Measurements from ENCODE around the gene RAB40C.

Gene RAB40C

GRCh38 chr16:633336-634050 lies 43.6 kb downstream of the RAB40C start:
- Histone ChIP-seq H4K12ac (ENCODE audit: low read depth, low read length) (no peak overlapping the region), H3K4me3 (ENCODE audit: low read depth, low read length) (no peak overlapping the region), H2AK5ac (ENCODE audit: low read length) (no peak overlapping the region), H2BK5ac (ENCODE audit: low read depth, low read length, poor library complexity) (no peak overlapping the region), H3K79me1 (ENCODE audit: low read length) (peaks cover 38% of the 10 kb centered on the region), H3K9ac (ENCODE audit: low read length) (no peak overlapping the region), H3K27ac (ENCODE audit: low read depth, low read length) (no peak overlapping the region), H3K23ac (ENCODE audit: low read length) (no peak overlapping the region), H3K14ac (ENCODE audit: low read length) (no peak overlapping the region), H2BK120ac (ENCODE audit: insufficient read depth, low read length, poor library complexity) (no peak overlapping the region), H4K91ac (ENCODE audit: low read depth, low read length) (no peak overlapping the region), H4K8ac (ENCODE audit: low read depth, low read length) (no peak overlapping the region), H2BK12ac (ENCODE audit: low read length) (no peak overlapping the region), H3K36me3 (ENCODE audit: control insufficient read depth in 1 of 2, insufficient read depth in 2 of 2, low read length in 2 of 2) (peaks cover 30 to 35% of the 10 kb centered on the region in 2 experiments), H3K18ac (ENCODE audit: low read length) (no peak overlapping the region), H3K27me3 (ENCODE audit: insufficient read depth, low read length) (no peaks in the 10 kb centered on the region), H3K4me1 (ENCODE audit: control insufficient read depth in 1 of 2, insufficient read depth in 2 of 2, low read length in 2 of 2) (peaks cover 38 to 45% of the 10 kb centered on the region in 2 experiments), H3K4ac (ENCODE audit: low read depth, low read length) (no peak overlapping the region), H3K79me2 (ENCODE audit: control insufficient read depth, insufficient read depth, low read length, poor library complexity) (peaks cover 24% of the 10 kb centered on the region), H2AFZ (ENCODE audit: insufficient read depth, low read length, poor library complexity) (no peak overlapping the region), H3K9me3 (ENCODE audit: insufficient read depth, low read depth, low read length) (no peaks in the 10 kb centered on the region), H3K4me2 (ENCODE audit: low read length) (no peak overlapping the region)
- DNase-seq: no peak
- WGBS (ENCODE audit: extremely low coverage, insufficient coverage, insufficient read length): no CpG with 5 or more reads among the region's 74 CpGs

- H2AFZ ChIP-seq (ENCODE audit: insufficient read depth, low read length, poor library complexity): no peak overlapping the region
- no peaks in the 10 kb centered on the region for H3K9me3 ChIP-seq (ENCODE audit: insufficient read depth, low read depth, low read length)
- H3K79me2 ChIP-seq (ENCODE audit: control insufficient read depth, insufficient read depth, low read length, poor library complexity): peaks cover 17% of the 10 kb centered on the region
- peaks cover 27 to 29% of the 10 kb centered on the region in 2 experiments for H3K36me3 ChIP-seq (ENCODE audit: control insufficient read depth in 1 of 2, insufficient read depth in 2 of 2, low read length in 2 of 2)
- no CpG with 5 or more reads among the region's 22 CpGs for WGBS (ENCODE audit: extremely low coverage, insufficient coverage, insufficient read length)
- no peak overlapping the region for H3K27ac ChIP-seq (ENCODE audit: low read depth, low read length)
- H3K79me1 ChIP-seq (ENCODE audit: low read length): peaks cover 32% of the 10 kb centered on the region
- no peak overlapping the region for H4K8ac ChIP-seq (ENCODE audit: low read depth, low read length)
- no peak overlapping the region for H2AK5ac ChIP-seq (ENCODE audit: low read length)
- no peak overlapping the region for H3K14ac ChIP-seq (ENCODE audit: low read length)
- no peak overlapping the region for H3K4ac ChIP-seq (ENCODE audit: low read depth, low read length)
- no peak overlapping the region for H3K18ac ChIP-seq (ENCODE audit: low read length)
- H3K27me3 ChIP-seq (ENCODE audit: insufficient read depth, low read length): no peaks in the 10 kb centered on the region
- no peak for DNase-seq
- H3K4me2 ChIP-seq (ENCODE audit: low read length): no peak overlapping the region
- no peak overlapping the region for H3K23ac ChIP-seq (ENCODE audit: low read length)
- no peak overlapping the region for H4K12ac ChIP-seq (ENCODE audit: low read depth, low read length)
- no peak overlapping the region for H3K4me3 ChIP-seq (ENCODE audit: low read depth, low read length)
- H2BK120ac ChIP-seq (ENCODE audit: insufficient read depth, low read length, poor library complexity): no peak overlapping the region
- H4K91ac ChIP-seq (ENCODE audit: low read depth, low read length): no peak overlapping the region
- H3K4me1 ChIP-seq (ENCODE audit: control insufficient read depth in 1 of 2, insufficient read depth in 2 of 2, low read length in 2 of 2): peaks cover 32 to 39% of the 10 kb centered on the region in 2 experiments
- H2BK5ac ChIP-seq (ENCODE audit: low read depth, low read length, poor library complexity): no peak overlapping the region
- H3K9ac ChIP-seq (ENCODE audit: low read length): no peak overlapping the region
- no peak overlapping the region for H2BK12ac ChIP-seq (ENCODE audit: low read length)
Observed at GRCh38 chr16:634051-634670, 44.3 kb downstream of the RAB40C start.

GRCh38 chr16:634996-635395 lies 45.1 kb downstream of the RAB40C start:
- Histone ChIP-seq H2BK12ac (ENCODE audit: low read length) (no peak overlapping the region), H3K9me3 (ENCODE audit: insufficient read depth, low read depth, low read length) (no peaks in the 10 kb centered on the region), H3K18ac (ENCODE audit: low read length) (no peak overlapping the region), H3K9ac (ENCODE audit: low read length) (no peak overlapping the region), H4K91ac (ENCODE audit: low read depth, low read length) (no peak overlapping the region), H2AFZ (ENCODE audit: insufficient read depth, low read length, poor library complexity) (no peak overlapping the region), H4K12ac (ENCODE audit: low read depth, low read length) (no peak overlapping the region), H2BK120ac (ENCODE audit: insufficient read depth, low read length, poor library complexity) (no peak overlapping the region), H4K8ac (ENCODE audit: low read depth, low read length) (no peak overlapping the region), H3K4ac (ENCODE audit: low read depth, low read length) (peak overlapping the region; percentile 81), H3K36me3 (ENCODE audit: control insufficient read depth in 1 of 2, insufficient read depth in 2 of 2, low read length in 2 of 2) (peaks cover 27 to 29% of the 10 kb centered on the region in 2 experiments), H3K4me2 (ENCODE audit: low read length) (no peak overlapping the region), H3K79me2 (ENCODE audit: control insufficient read depth, insufficient read depth, low read length, poor library complexity) (peaks cover 15% of the 10 kb centered on the region), H2AK5ac (ENCODE audit: low read length) (no peak overlapping the region), H3K14ac (ENCODE audit: low read length) (no peak overlapping the region), H2BK5ac (ENCODE audit: low read depth, low read length, poor library complexity) (no peak overlapping the region), H3K4me3 (ENCODE audit: low read depth, low read length) (no peak overlapping the region), H3K27ac (ENCODE audit: low read depth, low read length) (no peak overlapping the region), H3K23ac (ENCODE audit: low read length) (no peak overlapping the region), H3K4me1 (ENCODE audit: control insufficient read depth in 1 of 2, insufficient read depth in 2 of 2, low read length in 2 of 2) (peaks cover 25 to 31% of the 10 kb centered on the region in 2 experiments), H3K27me3 (ENCODE audit: insufficient read depth, low read length) (no peaks in the 10 kb centered on the region), H3K79me1 (ENCODE audit: low read length) (peaks cover 26% of the 10 kb centered on the region)
- no CpG with 5 or more reads among the region's 7 CpGs for WGBS (ENCODE audit: extremely low coverage, insufficient coverage, insufficient read length)
- no peak for DNase-seq

- peak overlapping the region; percentile 46 for H4K12ac ChIP-seq (ENCODE audit: low read depth, low read length)
- H3K79me1 ChIP-seq (ENCODE audit: low read length): peaks cover 21% of the 10 kb centered on the region
- peak overlapping the region; percentile 90 for H3K14ac ChIP-seq (ENCODE audit: low read length)
- peaks cover 27 to 29% of the 10 kb centered on the region in 2 experiments for H3K36me3 ChIP-seq (ENCODE audit: control insufficient read depth in 1 of 2, insufficient read depth in 2 of 2, low read length in 2 of 2)
- peaks cover 19 to 26% of the 10 kb centered on the region in 2 experiments for H3K4me1 ChIP-seq (ENCODE audit: control insufficient read depth in 1 of 2, insufficient read depth in 2 of 2, low read length in 2 of 2)
- H4K8ac ChIP-seq (ENCODE audit: low read depth, low read length): peak overlapping the region; percentile 87
- H3K23ac ChIP-seq (ENCODE audit: low read length): no peak overlapping the region
- peaks cover 11% of the 10 kb centered on the region for H3K79me2 ChIP-seq (ENCODE audit: control insufficient read depth, insufficient read depth, low read length, poor library complexity)
- no CpG with 5 or more reads among the region's 55 CpGs for WGBS (ENCODE audit: extremely low coverage, insufficient coverage, insufficient read length)
- H3K27ac ChIP-seq (ENCODE audit: low read depth, low read length): peak overlapping the region; percentile 41
- H2AK5ac ChIP-seq (ENCODE audit: low read length): peak overlapping the region; percentile 81
- H2BK5ac ChIP-seq (ENCODE audit: low read depth, low read length, poor library complexity): peak overlapping the region; percentile 48
- no peaks in the 10 kb centered on the region for H3K9me3 ChIP-seq (ENCODE audit: insufficient read depth, low read depth, low read length)
- peak in 1 of 2 donors; percentile 27 for DNase-seq
- peak overlapping the region; percentile 90 for H3K18ac ChIP-seq (ENCODE audit: low read length)
- no peak overlapping the region for H2BK12ac ChIP-seq (ENCODE audit: low read length)
- peak overlapping the region; percentile 89 for H3K4me2 ChIP-seq (ENCODE audit: low read length)
- H2BK120ac ChIP-seq (ENCODE audit: insufficient read depth, low read length, poor library complexity): peak overlapping the region; percentile 52
- peak overlapping the region; percentile 90 for H3K9ac ChIP-seq (ENCODE audit: low read length)
- peak overlapping the region; percentile 85 for H2AFZ ChIP-seq (ENCODE audit: insufficient read depth, low read length, poor library complexity)
- peak overlapping the region; percentile 81 for H3K4ac ChIP-seq (ENCODE audit: low read depth, low read length)
- H3K27me3 ChIP-seq (ENCODE audit: insufficient read depth, low read length): no peaks in the 10 kb centered on the region
- H4K91ac ChIP-seq (ENCODE audit: low read depth, low read length): peak overlapping the region; percentile 58
- H3K4me3 ChIP-seq (ENCODE audit: low read depth, low read length): peak overlapping the region; percentile 98
Observed at GRCh38 chr16:635573-636205, 45.8 kb downstream of the RAB40C start.
